HepG2 (cell line): Measurements from ENCODE around the gene MAN1A1. TPM values are rescaled to one million over a fixed set of nuclear protein-coding genes. Genes with fewer than 3 reads are reported as not detected.
A peak's percentile ranks its signal among the peaks of the same experiment; 100 is the strongest.

Experiments used
- ELF3 ChIP-seq: IDR thresholded peaks from 2 replicates; pipeline ENCODE4 v1.6.1; 2016; ENCODE audit warnings: missing genetic modification reagents, missing compliant biosample characterization
- HIVEP1 ChIP-seq: sonication (generic); formaldehyde crosslinking; IDR thresholded peaks from 2 replicates; pipeline ENCODE4 v1.4.0; 2020; ENCODE audit warnings: mild to moderate bottlenecking, missing genetic modification reagents
- NAIF1 ChIP-seq: sonication (generic); formaldehyde crosslinking; IDR thresholded peaks from 2 replicates; pipeline ENCODE4 v1.5.0; 2020; ENCODE audit warnings: mild to moderate bottlenecking, missing genetic modification reagents, borderline replicate concordance
- RFXANK ChIP-seq: IDR thresholded peaks from 2 replicates; pipeline ENCODE4 v1.6.1; 2016
- ZNF552 ChIP-seq: sonication (generic); formaldehyde crosslinking; IDR thresholded peaks from 2 replicates; pipeline ENCODE4 v1.9.0; 2022; ENCODE audit warnings: missing genetic modification reagents, mild to moderate bottlenecking, borderline replicate concordance
- ZNF674 ChIP-seq: sonication (generic); formaldehyde crosslinking; IDR thresholded peaks from 2 replicates; pipeline ENCODE4 v1.5.0; 2020; ENCODE audit warnings: low read depth, mild to moderate bottlenecking, missing genetic modification reagents
- polyA plus RNA-seq, 8 experiments: library from polyadenylated mRNA; depleted of rRNA in 3 of 8; stranded (reverse) in 7 of 8; unstranded in 1 of 8; fragments of >200 nt; fragmentation: Illumina TruSeq in 4 of 8; extraction: Trizol in 4 of 8; gene quantifications; 2 replicates each; pipeline versions ENCODE4 v1.2.1 to v1.2.3, GENCODE V29; 2011 to 2016; ENCODE audit warnings: low read depth in 4 of 8, missing spikeins in 1 of 8, mixed read lengths in 1 of 8; ENCODE audit not compliant: insufficient read depth in 1 of 8
- total RNA-seq, 5 experiments: library from RNA; depleted of rRNA; stranded (reverse); fragments of >200 nt; fragmentation: Illumina TruSeq; extraction: Trizol; gene quantifications; 2 replicates each; pipeline ENCODE4 v1.2.3, GENCODE V29; 2016; ENCODE audit warnings: low read depth in 1 of 5
- TF ChIP-seq, protein P1 (sequence below): sonication (generic); formaldehyde crosslinking; IDR thresholded peaks from 2 replicates; pipeline ENCODE4 v1.4.0; 2020; ENCODE audit warnings: mild to moderate bottlenecking, missing genetic modification reagents
- TF ChIP-seq, protein P2 (sequence below): sonication (generic); formaldehyde crosslinking; IDR thresholded peaks from 2 replicates; pipeline ENCODE4 v1.5.0; 2020; ENCODE audit warnings: mild to moderate bottlenecking, missing genetic modification reagents, moderate library complexity
- TF ChIP-seq, protein P3 (sequence below), 2 experiments: sonication (generic) in 1 of 2; formaldehyde crosslinking in 1 of 2; IDR thresholded peaks; 2 replicates each; pipeline versions ENCODE4 v1.4.0 to v1.6.1; 2018 to 2020; ENCODE audit warnings: missing genetic modification reagents in 2 of 2, borderline replicate concordance in 1 of 2, low read depth in 1 of 2, mild to moderate bottlenecking in 1 of 2, missing biosample characterization in 1 of 2
- TF ChIP-seq, protein P4 (sequence below): sonication (generic); formaldehyde crosslinking; IDR thresholded peaks from 2 replicates; pipeline ENCODE4 v1.4.0; 2020; ENCODE audit warnings: missing genetic modification reagents
- TF ChIP-seq, protein P5 (sequence below): sonication (generic); formaldehyde crosslinking; IDR thresholded peaks from 2 replicates; pipeline ENCODE4 v1.4.0; 2020; ENCODE audit warnings: missing genetic modification reagents
- TF ChIP-seq, protein P6 (sequence below): sonication (generic); formaldehyde crosslinking; IDR thresholded peaks from 2 replicates; pipeline ENCODE4 v1.4.0; 2020; ENCODE audit warnings: mild to moderate bottlenecking, missing genetic modification reagents

The MAN1A1 gene
- total and polyA plus RNA-seq, 2 of the 13 experiments (the other 11 are each of a cell fraction or from before 2014, with no cell fraction given), result 156 to 236 TPM

DNA sequence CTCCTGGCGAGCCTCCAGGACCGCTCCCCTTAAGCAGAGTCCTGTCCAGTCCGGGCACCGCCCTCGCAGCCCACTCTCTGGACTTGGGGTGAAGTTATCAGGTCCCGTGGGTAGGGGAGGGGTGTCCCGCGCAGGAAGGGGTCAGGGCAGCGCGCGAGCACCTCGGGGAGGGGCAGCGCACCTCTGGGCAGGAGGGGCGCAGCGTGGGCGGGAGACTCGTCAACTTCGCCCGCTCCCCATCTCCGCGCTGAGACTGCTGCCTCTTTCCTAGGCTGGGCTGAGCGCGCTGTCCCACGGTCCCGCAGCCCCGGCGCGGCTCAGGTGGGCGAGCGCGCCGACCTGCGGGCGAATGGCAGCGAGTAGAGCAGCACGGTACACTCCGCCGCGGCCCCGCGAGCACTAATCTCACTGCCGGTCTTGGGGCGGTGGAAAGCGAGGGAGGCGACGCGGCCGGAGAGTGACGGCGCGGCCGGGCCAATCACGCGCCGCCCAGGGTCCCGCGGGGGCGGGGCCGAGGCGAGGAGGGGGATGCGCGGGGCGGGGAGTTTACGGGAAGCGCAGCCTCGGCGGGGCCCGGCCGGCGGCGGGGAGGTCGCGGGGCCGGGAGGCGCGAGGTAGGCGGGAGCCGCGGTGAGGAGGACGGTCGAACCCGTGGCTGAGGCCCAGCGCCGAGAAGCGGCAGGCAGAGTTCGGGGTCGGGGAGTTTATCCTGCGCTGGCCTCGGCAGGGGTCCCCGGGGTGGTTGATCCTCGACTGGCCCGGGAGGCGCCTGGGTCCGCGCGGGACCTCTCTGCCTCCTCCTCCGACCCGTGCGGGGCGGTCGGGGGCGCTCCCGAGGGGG lies at the start of gene MAN1A1 (continued):
- TF ChIP-seq, protein P1, sequence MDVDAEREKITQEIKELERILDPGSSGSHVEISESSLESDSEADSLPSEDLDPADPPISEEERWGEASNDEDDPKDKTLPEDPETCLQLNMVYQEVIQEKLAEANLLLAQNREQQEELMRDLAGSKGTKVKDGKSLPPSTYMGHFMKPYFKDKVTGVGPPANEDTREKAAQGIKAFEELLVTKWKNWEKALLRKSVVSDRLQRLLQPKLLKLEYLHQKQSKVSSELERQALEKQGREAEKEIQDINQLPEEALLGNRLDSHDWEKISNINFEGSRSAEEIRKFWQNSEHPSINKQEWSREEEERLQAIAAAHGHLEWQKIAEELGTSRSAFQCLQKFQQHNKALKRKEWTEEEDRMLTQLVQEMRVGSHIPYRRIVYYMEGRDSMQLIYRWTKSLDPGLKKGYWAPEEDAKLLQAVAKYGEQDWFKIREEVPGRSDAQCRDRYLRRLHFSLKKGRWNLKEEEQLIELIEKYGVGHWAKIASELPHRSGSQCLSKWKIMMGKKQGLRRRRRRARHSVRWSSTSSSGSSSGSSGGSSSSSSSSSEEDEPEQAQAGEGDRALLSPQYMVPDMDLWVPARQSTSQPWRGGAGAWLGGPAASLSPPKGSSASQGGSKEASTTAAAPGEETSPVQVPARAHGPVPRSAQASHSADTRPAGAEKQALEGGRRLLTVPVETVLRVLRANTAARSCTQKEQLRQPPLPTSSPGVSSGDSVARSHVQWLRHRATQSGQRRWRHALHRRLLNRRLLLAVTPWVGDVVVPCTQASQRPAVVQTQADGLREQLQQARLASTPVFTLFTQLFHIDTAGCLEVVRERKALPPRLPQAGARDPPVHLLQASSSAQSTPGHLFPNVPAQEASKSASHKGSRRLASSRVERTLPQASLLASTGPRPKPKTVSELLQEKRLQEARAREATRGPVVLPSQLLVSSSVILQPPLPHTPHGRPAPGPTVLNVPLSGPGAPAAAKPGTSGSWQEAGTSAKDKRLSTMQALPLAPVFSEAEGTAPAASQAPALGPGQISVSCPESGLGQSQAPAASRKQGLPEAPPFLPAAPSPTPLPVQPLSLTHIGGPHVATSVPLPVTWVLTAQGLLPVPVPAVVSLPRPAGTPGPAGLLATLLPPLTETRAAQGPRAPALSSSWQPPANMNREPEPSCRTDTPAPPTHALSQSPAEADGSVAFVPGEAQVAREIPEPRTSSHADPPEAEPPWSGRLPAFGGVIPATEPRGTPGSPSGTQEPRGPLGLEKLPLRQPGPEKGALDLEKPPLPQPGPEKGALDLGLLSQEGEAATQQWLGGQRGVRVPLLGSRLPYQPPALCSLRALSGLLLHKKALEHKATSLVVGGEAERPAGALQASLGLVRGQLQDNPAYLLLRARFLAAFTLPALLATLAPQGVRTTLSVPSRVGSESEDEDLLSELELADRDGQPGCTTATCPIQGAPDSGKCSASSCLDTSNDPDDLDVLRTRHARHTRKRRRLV (CRISPR knock-in tag), result no peak; the same call in 1 of the 2 replicates
- TF ChIP-seq ZNF674 (CRISPR knock-in tag) (0 out of 2 replicates have a peak, but pooled peaks have one; percentile 81), HIVEP1 (CRISPR knock-in tag) (peak; percentile 78), NAIF1 (CRISPR knock-in tag) (no peak; the same call in 1 of the 2 replicates), ZNF552 (CRISPR knock-in tag) (no peak), ELF3 (CRISPR knock-in tag) (peak; percentile 72; the same call in 1 of the 2 replicates), RFXANK (CRISPR knock-in tag) (peak; percentile 87; the same call in 1 of the 2 replicates)
- TF ChIP-seq, protein P2, sequence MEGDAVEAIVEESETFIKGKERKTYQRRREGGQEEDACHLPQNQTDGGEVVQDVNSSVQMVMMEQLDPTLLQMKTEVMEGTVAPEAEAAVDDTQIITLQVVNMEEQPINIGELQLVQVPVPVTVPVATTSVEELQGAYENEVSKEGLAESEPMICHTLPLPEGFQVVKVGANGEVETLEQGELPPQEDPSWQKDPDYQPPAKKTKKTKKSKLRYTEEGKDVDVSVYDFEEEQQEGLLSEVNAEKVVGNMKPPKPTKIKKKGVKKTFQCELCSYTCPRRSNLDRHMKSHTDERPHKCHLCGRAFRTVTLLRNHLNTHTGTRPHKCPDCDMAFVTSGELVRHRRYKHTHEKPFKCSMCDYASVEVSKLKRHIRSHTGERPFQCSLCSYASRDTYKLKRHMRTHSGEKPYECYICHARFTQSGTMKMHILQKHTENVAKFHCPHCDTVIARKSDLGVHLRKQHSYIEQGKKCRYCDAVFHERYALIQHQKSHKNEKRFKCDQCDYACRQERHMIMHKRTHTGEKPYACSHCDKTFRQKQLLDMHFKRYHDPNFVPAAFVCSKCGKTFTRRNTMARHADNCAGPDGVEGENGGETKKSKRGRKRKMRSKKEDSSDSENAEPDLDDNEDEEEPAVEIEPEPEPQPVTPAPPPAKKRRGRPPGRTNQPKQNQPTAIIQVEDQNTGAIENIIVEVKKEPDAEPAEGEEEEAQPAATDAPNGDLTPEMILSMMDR (CRISPR knock-in tag), result peak; percentile 51
- TF ChIP-seq, protein P3, sequence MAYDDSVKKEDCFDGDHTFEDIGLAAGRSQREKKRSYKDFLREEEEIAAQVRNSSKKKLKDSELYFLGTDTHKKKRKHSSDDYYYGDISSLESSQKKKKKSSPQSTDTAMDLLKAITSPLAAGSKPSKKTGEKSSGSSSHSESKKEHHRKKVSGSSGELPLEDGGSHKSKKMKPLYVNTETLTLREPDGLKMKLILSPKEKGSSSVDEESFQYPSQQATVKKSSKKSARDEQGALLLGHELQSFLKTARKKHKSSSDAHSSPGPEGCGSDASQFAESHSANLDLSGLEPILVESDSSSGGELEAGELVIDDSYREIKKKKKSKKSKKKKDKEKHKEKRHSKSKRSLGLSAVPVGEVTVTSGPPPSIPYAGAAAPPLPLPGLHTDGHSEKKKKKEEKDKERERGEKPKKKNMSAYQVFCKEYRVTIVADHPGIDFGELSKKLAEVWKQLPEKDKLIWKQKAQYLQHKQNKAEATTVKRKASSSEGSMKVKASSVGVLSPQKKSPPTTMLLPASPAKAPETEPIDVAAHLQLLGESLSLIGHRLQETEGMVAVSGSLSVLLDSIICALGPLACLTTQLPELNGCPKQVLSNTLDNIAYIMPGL (CRISPR knock-in tag; IDR thresholded peaks at IDR 0.05; ENCODE audit: borderline replicate concordance in 1 of 2, low read depth in 1 of 2), result peak; percentile 92 to 95; a peak in 3 of 4 replicates
- TF ChIP-seq, protein P4, sequence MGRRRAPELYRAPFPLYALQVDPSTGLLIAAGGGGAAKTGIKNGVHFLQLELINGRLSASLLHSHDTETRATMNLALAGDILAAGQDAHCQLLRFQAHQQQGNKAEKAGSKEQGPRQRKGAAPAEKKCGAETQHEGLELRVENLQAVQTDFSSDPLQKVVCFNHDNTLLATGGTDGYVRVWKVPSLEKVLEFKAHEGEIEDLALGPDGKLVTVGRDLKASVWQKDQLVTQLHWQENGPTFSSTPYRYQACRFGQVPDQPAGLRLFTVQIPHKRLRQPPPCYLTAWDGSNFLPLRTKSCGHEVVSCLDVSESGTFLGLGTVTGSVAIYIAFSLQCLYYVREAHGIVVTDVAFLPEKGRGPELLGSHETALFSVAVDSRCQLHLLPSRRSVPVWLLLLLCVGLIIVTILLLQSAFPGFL (CRISPR knock-in tag), result no peak; the same call in 1 of the 2 replicates
- TF ChIP-seq, protein P5, sequence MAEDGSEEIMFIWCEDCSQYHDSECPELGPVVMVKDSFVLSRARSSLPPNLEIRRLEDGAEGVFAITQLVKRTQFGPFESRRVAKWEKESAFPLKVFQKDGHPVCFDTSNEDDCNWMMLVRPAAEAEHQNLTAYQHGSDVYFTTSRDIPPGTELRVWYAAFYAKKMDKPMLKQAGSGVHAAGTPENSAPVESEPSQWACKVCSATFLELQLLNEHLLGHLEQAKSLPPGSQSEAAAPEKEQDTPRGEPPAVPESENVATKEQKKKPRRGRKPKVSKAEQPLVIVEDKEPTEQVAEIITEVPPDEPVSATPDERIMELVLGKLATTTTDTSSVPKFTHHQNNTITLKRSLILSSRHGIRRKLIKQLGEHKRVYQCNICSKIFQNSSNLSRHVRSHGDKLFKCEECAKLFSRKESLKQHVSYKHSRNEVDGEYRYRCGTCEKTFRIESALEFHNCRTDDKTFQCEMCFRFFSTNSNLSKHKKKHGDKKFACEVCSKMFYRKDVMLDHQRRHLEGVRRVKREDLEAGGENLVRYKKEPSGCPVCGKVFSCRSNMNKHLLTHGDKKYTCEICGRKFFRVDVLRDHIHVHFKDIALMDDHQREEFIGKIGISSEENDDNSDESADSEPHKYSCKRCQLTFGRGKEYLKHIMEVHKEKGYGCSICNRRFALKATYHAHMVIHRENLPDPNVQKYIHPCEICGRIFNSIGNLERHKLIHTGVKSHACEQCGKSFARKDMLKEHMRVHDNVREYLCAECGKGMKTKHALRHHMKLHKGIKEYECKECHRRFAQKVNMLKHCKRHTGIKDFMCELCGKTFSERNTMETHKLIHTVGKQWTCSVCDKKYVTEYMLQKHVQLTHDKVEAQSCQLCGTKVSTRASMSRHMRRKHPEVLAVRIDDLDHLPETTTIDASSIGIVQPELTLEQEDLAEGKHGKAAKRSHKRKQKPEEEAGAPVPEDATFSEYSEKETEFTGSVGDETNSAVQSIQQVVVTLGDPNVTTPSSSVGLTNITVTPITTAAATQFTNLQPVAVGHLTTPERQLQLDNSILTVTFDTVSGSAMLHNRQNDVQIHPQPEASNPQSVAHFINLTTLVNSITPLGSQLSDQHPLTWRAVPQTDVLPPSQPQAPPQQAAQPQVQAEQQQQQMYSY (CRISPR knock-in tag), result peak; percentile 56; the same call in 1 of the 2 replicates
- TF ChIP-seq, protein P6, sequence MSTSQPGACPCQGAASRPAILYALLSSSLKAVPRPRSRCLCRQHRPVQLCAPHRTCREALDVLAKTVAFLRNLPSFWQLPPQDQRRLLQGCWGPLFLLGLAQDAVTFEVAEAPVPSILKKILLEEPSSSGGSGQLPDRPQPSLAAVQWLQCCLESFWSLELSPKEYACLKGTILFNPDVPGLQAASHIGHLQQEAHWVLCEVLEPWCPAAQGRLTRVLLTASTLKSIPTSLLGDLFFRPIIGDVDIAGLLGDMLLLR (CRISPR knock-in tag), result no peak
